GM12892 (cell line): Measurements from ENCODE around the gene ETV3.

Source experiments
- DNase-seq: peaks from one replicate; pipeline ENCODE4 v3.0.0; 2011; ENCODE audit not compliant: insufficient read length
- FAIRE-seq: peaks from 2 replicates; lab custom pipeline; 2011; peaks lifted over from hg19 to GRCh38; lab: Jason Lieb, UNC
- POLR2A ChIP-seq: IDR thresholded peaks from 2 replicates; pipeline ENCODE4 v1.6.1; 2011; ENCODE audit warnings: low read depth, low read length, control low read depth
- POLR2AphosphoS5 ChIP-seq: IDR thresholded peaks from 2 replicates; pipeline ENCODE4 v1.6.1; 2011; ENCODE audit warnings: low read depth, low read length, control low read depth
- TAF1 ChIP-seq: IDR thresholded peaks from 2 replicates; pipeline ENCODE4 v1.6.1; 2011; ENCODE audit warnings: low read depth, mild to moderate bottlenecking, control low read depth, low read length, borderline replicate concordance

Gene ETV3

GRCh38 chr1:157142765-157143423, 4.7 kb upstream of the ETV3 start:
- no peak for TF ChIP-seq POLR2AphosphoS5
- FAIRE-seq = no peak
- no peak for DNase-seq

GRCh38 chr1:157142201-157142600, 4.0 kb upstream of the ETV3 start:
- FAIRE-seq (no peak), DNase-seq (no peak)
- TF ChIP-seq POLR2AphosphoS5 (no peak), TAF1 (no peak), POLR2A (no peak)

- FAIRE-seq (no peak), DNase-seq (no peak)
- no peak for TF ChIP-seq POLR2A
- TF ChIP-seq POLR2AphosphoS5 = no peak
- no peak for TF ChIP-seq TAF1
Observed at GRCh38 chr1:157141212-157141855, 3.1 kb upstream of the ETV3 start.

GRCh38 chr1:157140063-157140588, 1.9 kb upstream of the ETV3 start:
- TF ChIP-seq POLR2AphosphoS5 (no peak), TAF1 (no peak), POLR2A (no peak)
- no peak for DNase-seq
- no peak for FAIRE-seq

GRCh38 chr1:157139052-157139715, 989 bp upstream of the ETV3 start:
- FAIRE-seq (no peak), DNase-seq (no peak)
- no peak for TF ChIP-seq POLR2AphosphoS5
- TF ChIP-seq POLR2A = no peak
- TF ChIP-seq TAF1 = no peak

- DNase-seq (no peak), FAIRE-seq (no peak)
- TF ChIP-seq TAF1 (no peak), POLR2AphosphoS5 (no peak), POLR2A (no peak)
Observed at GRCh38 chr1:157137408-157138219, 581 bp downstream of the ETV3 start.

GRCh38 chr1:157137046-157137407, 1.2 kb downstream of the ETV3 start:
- FAIRE-seq (no peak), DNase-seq (no peak)
- no peak for TF ChIP-seq POLR2AphosphoS5

GRCh38 chr1:157136133-157136532, 2.1 kb downstream of the ETV3 start:
- FAIRE-seq = no peak

GRCh38 chr1:157135646-157136045, 2.5 kb downstream of the ETV3 start:
- DNase-seq = no peak
- TF ChIP-seq POLR2AphosphoS5 (no peak), POLR2A (no peak), TAF1 (no peak)
- no peak for FAIRE-seq

More at GRCh38 chr1:157136133-157136532, 2.1 kb downstream of the ETV3 start:
- TF ChIP-seq TAF1 (no peak), POLR2A (no peak), POLR2AphosphoS5 (no peak)
- no peak for DNase-seq

GRCh38 chr1:157135070-157135469, 3.1 kb downstream of the ETV3 start:
- DNase-seq (no peak), FAIRE-seq (no peak)
- no peak for TF ChIP-seq TAF1
- TF ChIP-seq POLR2A = no peak
- no peak for TF ChIP-seq POLR2AphosphoS5

- TF ChIP-seq POLR2AphosphoS5 (no peak), POLR2A (no peak), TAF1 (no peak)
- no peak for DNase-seq
- no peak for FAIRE-seq
Observed at GRCh38 chr1:157134442-157134841, 3.8 kb downstream of the ETV3 start.

GRCh38 chr1:157133426-157133825, 4.8 kb downstream of the ETV3 start:
- no peak for DNase-seq
- no peak for FAIRE-seq
- TF ChIP-seq TAF1 (no peak), POLR2AphosphoS5 (no peak), POLR2A (no peak)
